A549 (cell line): ENCODE data around the gene ZNF574.

Experiments used
- ATOH8 ChIP-seq: fragments of 250-450 bp; sonication (Bioruptor Pico); IDR thresholded peaks from 2 replicates; pipeline ENCODE4 v1.5.0; 2020; ENCODE audit warnings: low read depth, mild to moderate bottlenecking, moderate library complexity
- CTCF ChIP-seq: fragments of >200 bp; sonication (Bioruptor Twin); formaldehyde crosslinking; IDR thresholded peaks from 3 replicates; pipeline ENCODE4 v1.5.1; 2016
- JUN ChIP-seq, 2 experiments: fragments of >200 bp; sonication (Bioruptor Twin); formaldehyde crosslinking; IDR thresholded peaks; 2 replicates in 1 of 2; 3 replicates in 1 of 2; pipeline ENCODE4 v1.6.1; 2016 to 2017
- MAFK ChIP-seq: fragments of 450-650 bp; IDR thresholded peaks from 2 replicates; pipeline ENCODE4 v1.6.1; 2014; ENCODE audit not compliant: partially characterized antibody
- MAX ChIP-seq: IDR thresholded peaks from 2 replicates; pipeline ENCODE4 v1.6.1; 2012
- MYC ChIP-seq: IDR thresholded peaks from 2 replicates; pipeline ENCODE4 v1.6.1; 2012; ENCODE audit warnings: mild to moderate bottlenecking, inconsistent platforms, low read length, improper control_type of control experiment, borderline replicate concordance
- PBX3 ChIP-seq: IDR thresholded peaks from 2 replicates; pipeline ENCODE4 v1.6.1; 2012
- POLR2A ChIP-seq: IDR thresholded peaks from 2 replicates; pipeline ENCODE4 v1.6.1; 2012; ENCODE audit warnings: mild to moderate bottlenecking, low read length
- RFX5 ChIP-seq: fragments of 450-650 bp; IDR thresholded peaks from 2 replicates; pipeline ENCODE4 v1.7.1; 2014; ENCODE audit warnings: antibody characterized with exemption, mild to moderate bottlenecking, moderate library complexity
- SREBF2 ChIP-seq: fragments of 450-650 bp; IDR thresholded peaks from 2 replicates; pipeline ENCODE4 v1.6.1; 2014; ENCODE audit warnings: mild to moderate bottlenecking, moderate library complexity

GRCh38 chr19:42108527-42109389 is 32.8 kb downstream of the ZNF574 start:
- TF ChIP-seq CTCF = peak; percentile 100
- TF ChIP-seq PBX3 = no peak
- peak; percentile 69 for TF ChIP-seq MAX
- TF ChIP-seq MYC = peak; percentile 63
- TF ChIP-seq POLR2A = no peak
- no peak for TF ChIP-seq ATOH8
- no peak for TF ChIP-seq RFX5
- no peak for TF ChIP-seq SREBF2
- 0 out of 5 replicates have a peak, but pooled peaks of 1 of the 2 experiments have one; percentile 32 for TF ChIP-seq JUN (IDR thresholded peaks at IDR 0.05)
- peak; percentile 34 for TF ChIP-seq MAFK
